K562 (cell line): Measurements from ENCODE around the gene PIK3CD. TPM values are rescaled to one million over a fixed set of nuclear protein-coding genes. Genes with fewer than 3 reads are reported as not detected.
A peak's percentile ranks its signal among the peaks of the same experiment; 100 is the strongest.

Experiments
- ATAC-seq: fragments of 200-7000 bp; cut with Tn5 transposase; 3 replicates; pipeline ENCODE4 v1.9.1; 2020; ENCODE audit warnings: moderate library complexity
- BruUV-seq: library from RNA; stranded (reverse); fragments of 400-500 nt; replicated peaks from 2 replicates; lab custom pipeline; 2021; lab: Mats Ljungman, UMichigan
- CTCF ChIA-PET: fragments of 300-600 bp; formaldehyde crosslinking; extraction: SDS; loops from one replicate; lab custom pipeline; 2021; ENCODE audit warnings: low intra/inter-chr PET ratio; lab: Yijun Ruan, JAX
- POLR2A ChIA-PET: fragments of 300-600, 350-650 bp; sonication (Branson Sonifier 250); formaldehyde crosslinking; extraction: SDS; loops from one replicate; lab custom pipeline; 2021; ENCODE audit warnings: antibody characterized with exemption, inconsistent platforms; lab: Yijun Ruan, JAX
- DNase-seq, 4 experiments: peaks; one replicate each; pipeline versions ENCODE4 v3.0.0 to v3.0.0-alpha.2; 2011 to 2018; ENCODE audit warnings: low spot score in 3 of 4, mixed read lengths in 3 of 4; ENCODE audit errors: extremely low read depth in 1 of 4
- FAIRE-seq: peaks from 2 replicates; lab custom pipeline; 2011; peaks lifted over from hg19 to GRCh38; lab: Jason Lieb, UNC
- H2AFZ ChIP-seq: 2 replicates; pipeline ENCODE4 v1.6.0; 2011; ENCODE audit warnings: low read depth, low read length, control low read depth, inconsistent platforms
- H3K27ac ChIP-seq: fragments of 200-600 bp; 3 replicates; pipeline ENCODE4 v1.8.0; 2011; ENCODE audit warnings: low read depth, mild to moderate bottlenecking, control low read depth, inconsistent platforms, low read length, moderate library complexity, mixed read lengths; ENCODE audit errors: extremely low read depth
- H3K27me3 ChIP-seq, 2 experiments: fragments of 300-600 bp in 1 of 2; 2 replicates in 1 of 2; 3 replicates in 1 of 2; pipeline versions ENCODE4 v1.6.0 to v1.8.0; 2011; ENCODE audit warnings: inconsistent platforms in 2 of 2, low read length in 2 of 2, mild to moderate bottlenecking in 1 of 2, mixed read lengths in 1 of 2, moderate library complexity in 1 of 2; ENCODE audit not compliant: control insufficient read depth in 2 of 2, insufficient read depth in 2 of 2
- H3K36me3 ChIP-seq: fragments of 300-600 bp; 3 replicates; pipeline ENCODE4 v1.8.0; 2011; ENCODE audit warnings: mild to moderate bottlenecking, low read length, inconsistent platforms; ENCODE audit not compliant: control insufficient read depth, insufficient read depth
- H3K4me1 ChIP-seq, 2 experiments: fragments of 200-600 bp in 1 of 2; replicated peaks in 1 of 2; 2 replicates in 1 of 2; 3 replicates in 1 of 2; pipeline versions ENCODE4 v1.5.1 to v1.8.0; 2011; ENCODE audit warnings: inconsistent platforms in 2 of 2, low read length in 2 of 2, mild to moderate bottlenecking in 1 of 2, mixed read lengths in 1 of 2, moderate library complexity in 1 of 2; ENCODE audit not compliant: control insufficient read depth in 2 of 2, insufficient read depth in 2 of 2
- H3K4me2 ChIP-seq: 2 replicates; pipeline ENCODE4 v1.6.1; 2011; ENCODE audit warnings: low read length, control low read depth, inconsistent platforms, mixed read lengths; ENCODE audit not compliant: insufficient read depth
- H3K4me3 ChIP-seq: fragments of 200-600 bp; sonication (generic), shearing (Covaris generic); 2 replicates; pipeline ENCODE4 v1.5.1; 2016; ENCODE audit warnings: control low read depth, inconsistent platforms
- H3K79me2 ChIP-seq: fragments of 200-600 bp; 3 replicates; pipeline ENCODE4 v1.8.0; 2011; ENCODE audit warnings: low read length, inconsistent platforms; ENCODE audit not compliant: control insufficient read depth, insufficient read depth
- H3K9ac ChIP-seq, 2 experiments: 2 replicates each; pipeline versions ENCODE4 v1.6.0 to v1.6.1; 2011; ENCODE audit warnings: low read depth in 2 of 2, low read length in 2 of 2, control low read depth in 1 of 2, inconsistent platforms in 1 of 2, mild to moderate bottlenecking in 1 of 2, mixed read lengths in 1 of 2; ENCODE audit not compliant: insufficient read depth in 1 of 2
- H3K9me1 ChIP-seq: one replicate; pipeline ENCODE4 v1.6.0; 2011; ENCODE audit warnings: inconsistent platforms, mild to moderate bottlenecking, low read length, moderate library complexity; ENCODE audit not compliant: control insufficient read depth, insufficient read depth
- H3K9me3 ChIP-seq: replicated peaks from 2 replicates; pipeline ENCODE4 v1.5.1; 2011; ENCODE audit warnings: low read depth, low read length, inconsistent platforms; ENCODE audit not compliant: control insufficient read depth, insufficient read depth
- H4K20me1 ChIP-seq: replicated peaks from 2 replicates; pipeline ENCODE4 v1.6.1; 2011; ENCODE audit warnings: low read length, inconsistent platforms, mixed read lengths; ENCODE audit not compliant: control insufficient read depth, insufficient read depth
- ADNP ChIP-seq: fragments of 200-800 bp; sonication (Bioruptor generic); IDR thresholded peaks from 2 replicates; pipeline ENCODE4 v1.6.1; 2016; ENCODE audit warnings: missing genetic modification characterization, missing compliant biosample characterization
- ATF3 ChIP-seq, 2 experiments: fragments of 450-650 bp in 1 of 2; sonication (generic) in 1 of 2; formaldehyde crosslinking in 1 of 2; IDR thresholded peaks in 1 of 2; conservative IDR thresholded peaks in 1 of 2; 2 replicates each; pipeline versions ENCODE4 v1.6.1 to v1.8.1; 2016 to 2023; ENCODE audit warnings: mild to moderate bottlenecking in 2 of 2, moderate library complexity in 2 of 2, inconsistent platforms in 1 of 2, missing genetic modification reagents in 1 of 2
- ATF6 ChIP-seq: sonication (generic); formaldehyde crosslinking; IDR thresholded peaks from 2 replicates; pipeline ENCODE4 v1.4.0; 2020; ENCODE audit warnings: mild to moderate bottlenecking, missing genetic modification reagents
- BCOR ChIP-seq: fragments of 450-650 bp; IDR thresholded peaks from 2 replicates; pipeline ENCODE4 v1.6.1; 2016
- E2F1 ChIP-seq: sonication (generic); formaldehyde crosslinking; IDR thresholded peaks from 2 replicates; pipeline ENCODE4 v1.8.1; 2023; ENCODE audit warnings: mild to moderate bottlenecking, missing genetic modification reagents, moderate library complexity
- KDM1A ChIP-seq, 2 experiments: fragments of 450-650 bp; IDR thresholded peaks; 2 replicates each; pipeline ENCODE4 v1.6.1; 2016; ENCODE audit warnings: mild to moderate bottlenecking in 2 of 2
- NELFE ChIP-seq: IDR thresholded peaks from 2 replicates; pipeline ENCODE4 v1.6.1; 2011; ENCODE audit warnings: mild to moderate bottlenecking; ENCODE audit not compliant: insufficient read depth, insufficient read length
- RBM15 ChIP-seq: fragments of 200-400 bp; formaldehyde crosslinking; IDR thresholded peaks from 2 replicates; pipeline ENCODE4 v1.6.1; 2018; ENCODE audit warnings: mild to moderate bottlenecking, low read length, moderate library complexity; ENCODE audit not compliant: insufficient read depth
- RBM25 ChIP-seq: fragments of 200-400 bp; formaldehyde crosslinking; IDR thresholded peaks from 2 replicates; pipeline ENCODE4 v1.6.1; 2018; ENCODE audit warnings: low read length, low read depth, moderate library complexity; ENCODE audit not compliant: severe bottlenecking
- RNF219 ChIP-seq: fragments of 250-450 bp; sonication (Bioruptor Pico); IDR thresholded peaks from 2 replicates; pipeline ENCODE4 v1.5.0; 2022; ENCODE audit warnings: mild to moderate bottlenecking
- SUPT5H ChIP-seq: fragments of 450-650 bp; IDR thresholded peaks from 2 replicates; pipeline ENCODE4 v1.6.1; 2016
- WGBS: fragments of 100-300 bp; shearing (Covaris generic); methylation state at CpG from one replicate; pipeline ENCODE4 v1.1.6; 2016; ENCODE audit warnings: low coverage, mixed read lengths; ENCODE audit not compliant: insufficient coverage; ENCODE audit errors: missing lambda C conversion rate; 5-methylcytosine and 5-hydroxymethylcytosine counted together
- in situ Hi-C: fragments of 300-500 bp; cut with MboI; formaldehyde crosslinking; loops from 4 replicates; pipeline ENCODE4 v1.15.0; 2018; ENCODE audit warnings: inconsistent platforms, mixed read lengths
- intact Hi-C: fragments of 100-400 bp; cut with micrococcal nuclease; formaldehyde crosslinking; loops from 2 replicates; pipeline ENCODE4 v1.14.2; 2022
- polyA plus RNA-seq, 8 experiments: library from polyadenylated mRNA; depleted of rRNA in 4 of 8; stranded (reverse) in 5 of 8; unstranded in 3 of 8; fragments of >200 nt; fragmentation: Nextera tagmentation in 2 of 8; fragmentation: Illumina TruSeq in 1 of 8; extraction: Ambion mirVana in 2 of 8; extraction: Trizol in 1 of 8; gene quantifications; 2 replicates each; pipeline versions ENCODE4 v1.2.1 to v1.2.3, GENCODE V29; 2011 to 2014; ENCODE audit warnings: inconsistent platforms in 1 of 8, missing spikeins in 1 of 8
- total RNA-seq, 7 experiments: library from RNA; depleted of rRNA in 6 of 7; stranded (reverse); fragments of >200 nt in 6 of 7; fragmentation: Illumina TruSeq in 2 of 7; extraction: Trizol in 2 of 7; gene quantifications; 2 replicates each; pipeline versions ENCODE4 v1.2.1 to v1.2.3, GENCODE V29; 2011 to 2021; ENCODE audit warnings: low replicate concordance in 1 of 7

Gene PIK3CD
- total and polyA plus RNA-seq, 9 of the 15 experiments (the other 6 are each of a cell fraction or from before 2014, with no cell fraction given): 1.8 to 20.8 (median 7.2) TPM

GRCh38 chr1:9646037-9646436, 5.5 kb upstream of the PIK3CD start:
- FAIRE-seq: no peak
- Histone ChIP-seq H3K27ac (no peak overlapping the region), H3K9me1 (no peaks in the 10 kb centered on the region), H3K9ac (no peak overlapping the region), H3K36me3 (no peaks in the 10 kb centered on the region), H3K79me2 (no peaks in the 10 kb centered on the region), H4K20me1 (0 out of 2 replicates have a peak, but pooled peaks cover 3% of the 10 kb centered on the region), H3K4me1 (peaks cover 8% of the 10 kb centered on the region in 2 experiments; a peak in 3 of 5 replicates), H3K9me3 (no peaks in the 10 kb centered on the region), H2AFZ (peak overlapping the region; percentile 65), H3K4me3 (no peak overlapping the region), H3K27me3 (peaks cover 5 to 10% of the 10 kb centered on the region in 2 experiments; a peak in 3 of 5 replicates), H3K4me2 (no peak overlapping the region)
- in situ Hi-C loops: no loop called here
- WGBS: 63% methylated on average over 13 of the region's 13 CpGs
- TF ChIP-seq SUPT5H: no peak
- TF ChIP-seq ADNP (tag): peak; percentile 18; the same call in 1 of the 2 replicates
- TF ChIP-seq NELFE: no peak
- TF ChIP-seq RNF219 (CRISPR knock-in tag): no peak
- TF ChIP-seq KDM1A (IDR thresholded peaks at IDR 0.05): peak in 1 of 2 experiments; percentile 41; a peak in 2 of 4 replicates
- no peak for TF ChIP-seq RBM15
- TF ChIP-seq RBM25: peak; percentile 87
- peak; percentile 73 for TF ChIP-seq BCOR
- no peak for TF ChIP-seq ATF6
- no peak for TF ChIP-seq E2F1
- no peak for TF ChIP-seq ATF3 (IDR thresholded peaks at IDR 0.05)
- no peak for TF ChIP-seq ATF3 (CRISPR knock-in tag; conservative IDR thresholded peaks at IDR 0.05)
- intact Hi-C loops: no loop called here
- ChIA-PET CTCF (no interaction called here), POLR2A (interaction anchor here (1.0 kb wide), 1 partner anchor 21 kb away, joined by 3 read pairs; no protein-coding TSS in a partner anchor)
- no TSS peak for BruUV-seq
- DNase-seq: no peak
- ATAC-seq: no peak
